ENCODE data around the gene AKAP8.

DNA sequence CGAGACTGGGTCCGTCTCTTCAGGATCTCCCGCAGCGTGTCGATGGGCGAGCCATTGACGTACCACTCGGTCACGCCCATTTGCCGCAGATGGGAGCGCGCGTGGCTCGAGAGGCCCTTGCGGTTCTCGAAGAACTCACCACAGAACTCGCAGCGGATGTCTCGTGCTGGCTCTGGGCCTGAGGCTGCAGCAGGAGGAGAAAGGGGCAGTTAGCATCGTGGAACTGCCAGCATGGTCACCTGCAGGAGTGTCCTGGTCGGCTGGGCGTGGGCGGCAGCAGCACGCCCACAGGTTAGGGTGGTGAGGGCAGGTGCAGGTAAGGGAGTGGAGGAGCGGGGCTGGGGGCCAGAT, 47.7 kb upstream of the AKAP8 start:
- TF ChIP-seq, protein P1, sequence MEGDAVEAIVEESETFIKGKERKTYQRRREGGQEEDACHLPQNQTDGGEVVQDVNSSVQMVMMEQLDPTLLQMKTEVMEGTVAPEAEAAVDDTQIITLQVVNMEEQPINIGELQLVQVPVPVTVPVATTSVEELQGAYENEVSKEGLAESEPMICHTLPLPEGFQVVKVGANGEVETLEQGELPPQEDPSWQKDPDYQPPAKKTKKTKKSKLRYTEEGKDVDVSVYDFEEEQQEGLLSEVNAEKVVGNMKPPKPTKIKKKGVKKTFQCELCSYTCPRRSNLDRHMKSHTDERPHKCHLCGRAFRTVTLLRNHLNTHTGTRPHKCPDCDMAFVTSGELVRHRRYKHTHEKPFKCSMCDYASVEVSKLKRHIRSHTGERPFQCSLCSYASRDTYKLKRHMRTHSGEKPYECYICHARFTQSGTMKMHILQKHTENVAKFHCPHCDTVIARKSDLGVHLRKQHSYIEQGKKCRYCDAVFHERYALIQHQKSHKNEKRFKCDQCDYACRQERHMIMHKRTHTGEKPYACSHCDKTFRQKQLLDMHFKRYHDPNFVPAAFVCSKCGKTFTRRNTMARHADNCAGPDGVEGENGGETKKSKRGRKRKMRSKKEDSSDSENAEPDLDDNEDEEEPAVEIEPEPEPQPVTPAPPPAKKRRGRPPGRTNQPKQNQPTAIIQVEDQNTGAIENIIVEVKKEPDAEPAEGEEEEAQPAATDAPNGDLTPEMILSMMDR (IDR thresholded peaks at IDR 0.05; ENCODE audit: poor library complexity, severe bottlenecking): no peak
- no peak for TF ChIP-seq SMC3 (conservative IDR thresholded peaks at IDR 0.05; ENCODE audit: poor library complexity)
- TF ChIP-seq POLR2AphosphoS5 (IDR thresholded peaks at IDR 0.05): no peak
- no peak for TF ChIP-seq EP300 (conservative IDR thresholded peaks at IDR 0.05; ENCODE audit: poor library complexity, severe bottlenecking)
- no peak for TF ChIP-seq EZH2 (IDR thresholded peaks at IDR 0.05; ENCODE audit: borderline replicate concordance, insufficient read depth, low read length, poor library complexity, severe bottlenecking)
- TF ChIP-seq TAF1 (IDR thresholded peaks at IDR 0.05; ENCODE audit: low read depth): no peak
- no peak for TF ChIP-seq MXI1 (conservative IDR thresholded peaks at IDR 0.05; ENCODE audit: poor library complexity, severe bottlenecking)

Measured in neural cell (in vitro differentiated cells).